Stimulated activated CD4-positive, alpha-beta T cell treated with anti-CD3 and anti-CD28 coated beads, Interleukin-4, amount 100 ng/mL, for 1 hour (primary cell): ENCODE data around the gene SH3BGRL.

ENCODE experiments used
- DNase-seq: peaks from one replicate; pipeline ENCODE4 v3.0.0-alpha.2; 2020

SH3BGRL gene

GRCh38 chrX:81201671-81202455, at the start of gene SH3BGRL, which contains the start of gene HMGN5:
SH3BGRL (plus strand) TSS chrX:81202102; CDS start chrX:81202201, 99 bp downstream.
HMGN5 (minus strand) TSS chrX:81201913; CDS start chrX:81121549, 80,364 bp downstream.
- peak; percentile 60 for DNase-seq

- no peak for DNase-seq
Observed at GRCh38 chrX:81168391-81168790, 33.5 kb upstream of the SH3BGRL start.

- DNase-seq, result no peak
Observed at GRCh38 chrX:81174286-81174685, 27.6 kb upstream of the SH3BGRL start.

- DNase-seq, result no peak
Observed at GRCh38 chrX:81195259-81195658, 6.6 kb upstream of the SH3BGRL start.

GRCh38 chrX:81195712-81196111, 6.2 kb upstream of the SH3BGRL start:
- DNase-seq, result peak; percentile 39

GRCh38 chrX:81201071-81201470, 831 bp upstream of the SH3BGRL start:
- no peak for DNase-seq

- DNase-seq, result no peak
Observed at GRCh38 chrX:81202456-81202819, 536 bp downstream of the SH3BGRL start.

- DNase-seq, result no peak
Observed at GRCh38 chrX:81202943-81203342, 1.0 kb downstream of the SH3BGRL start.

- DNase-seq, result no peak
Observed at GRCh38 chrX:81205551-81205950, 3.6 kb downstream of the SH3BGRL start.

GRCh38 chrX:81206476-81206875, 4.6 kb downstream of the SH3BGRL start:
- no peak for DNase-seq

GRCh38 chrX:81208916-81209315, 7.0 kb downstream of the SH3BGRL start:
- DNase-seq, result no peak

- DNase-seq, result no peak
Observed at GRCh38 chrX:81215685-81216084, 13.8 kb downstream of the SH3BGRL start.

GRCh38 chrX:81229229-81229628, 27.3 kb downstream of the SH3BGRL start:
- DNase-seq, result no peak

GRCh38 chrX:81229901-81230300, 28.0 kb downstream of the SH3BGRL start:
- DNase-seq, result no peak

GRCh38 chrX:81231476-81231875, 29.6 kb downstream of the SH3BGRL start:
- no peak for DNase-seq

GRCh38 chrX:81232218-81232617, 30.3 kb downstream of the SH3BGRL start:
- no peak for DNase-seq

GRCh38 chrX:81237516-81237915, 35.6 kb downstream of the SH3BGRL start:
- no peak for DNase-seq

- no peak for DNase-seq
Observed at GRCh38 chrX:81238166-81238565, 36.3 kb downstream of the SH3BGRL start.

- no peak for DNase-seq
Observed at GRCh38 chrX:81240701-81241331, 38.9 kb downstream of the SH3BGRL start.

- DNase-seq, result no peak
Observed at GRCh38 chrX:81241753-81242152, 39.9 kb downstream of the SH3BGRL start.

- DNase-seq, result no peak
Observed at GRCh38 chrX:81255876-81256275, 54.0 kb downstream of the SH3BGRL start.

GRCh38 chrX:81257817-81258216, 55.9 kb downstream of the SH3BGRL start:
- no peak for DNase-seq

GRCh38 chrX:81259020-81259713, 57.3 kb downstream of the SH3BGRL start:
- DNase-seq, result no peak
